Activated naive CD4-positive, alpha-beta T cell treated with anti-CD3 and anti-CD28 coated beads, Interleukin-2, amount 50 U/mL, for 24 hours (primary cell): ENCODE data around the gene HNF1A.

Experiments
- H3K27ac Mint-ChIP-seq: one replicate; pipeline ENCODE4 v1.8.0; 2021; ENCODE audit warnings: mild to moderate bottlenecking, mixed read lengths
- H3K27me3 Mint-ChIP-seq: one replicate; pipeline ENCODE4 v1.8.0; 2021; ENCODE audit warnings: mixed read lengths
- H3K36me3 Mint-ChIP-seq: one replicate; pipeline ENCODE4 v1.8.0; 2021; ENCODE audit warnings: mixed read lengths
- H3K4me1 Mint-ChIP-seq: one replicate; pipeline ENCODE4 v1.8.0; 2021; ENCODE audit warnings: mixed read lengths
- H3K4me3 Mint-ChIP-seq: one replicate; pipeline ENCODE4 v1.8.0; 2021; ENCODE audit warnings: mild to moderate bottlenecking, mixed read lengths
- H3K9me3 Mint-ChIP-seq: one replicate; pipeline ENCODE4 v1.8.0; 2021; ENCODE audit warnings: mixed read lengths

The HNF1A gene

DNA sequence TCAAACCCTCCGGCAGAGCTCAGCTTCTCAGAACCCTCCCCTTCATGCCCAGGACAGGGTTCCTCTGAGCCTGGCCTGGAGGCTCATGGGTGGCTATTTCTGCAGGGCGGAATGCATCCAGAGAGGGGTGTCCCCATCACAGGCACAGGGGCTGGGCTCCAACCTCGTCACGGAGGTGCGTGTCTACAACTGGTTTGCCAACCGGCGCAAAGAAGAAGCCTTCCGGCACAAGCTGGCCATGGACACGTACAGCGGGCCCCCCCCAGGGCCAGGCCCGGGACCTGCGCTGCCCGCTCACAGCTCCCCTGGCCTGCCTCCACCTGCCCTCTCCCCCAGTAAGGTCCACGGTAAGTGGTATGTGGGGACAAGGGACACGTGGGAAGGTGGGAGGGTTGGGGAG lies 15.7 kb downstream of the HNF1A start:
- H3K36me3 Mint-ChIP-seq, result peaks cover 3% of the 10 kb centered on the region
- no peaks in the 10 kb centered on the region for H3K4me1 Mint-ChIP-seq
- no peak overlapping the region for H3K4me3 Mint-ChIP-seq
- no peak overlapping the region for H3K27ac Mint-ChIP-seq
- no peaks in the 10 kb centered on the region for H3K9me3 Mint-ChIP-seq
- H3K27me3 Mint-ChIP-seq, result peaks cover 7% of the 10 kb centered on the region

DNA sequence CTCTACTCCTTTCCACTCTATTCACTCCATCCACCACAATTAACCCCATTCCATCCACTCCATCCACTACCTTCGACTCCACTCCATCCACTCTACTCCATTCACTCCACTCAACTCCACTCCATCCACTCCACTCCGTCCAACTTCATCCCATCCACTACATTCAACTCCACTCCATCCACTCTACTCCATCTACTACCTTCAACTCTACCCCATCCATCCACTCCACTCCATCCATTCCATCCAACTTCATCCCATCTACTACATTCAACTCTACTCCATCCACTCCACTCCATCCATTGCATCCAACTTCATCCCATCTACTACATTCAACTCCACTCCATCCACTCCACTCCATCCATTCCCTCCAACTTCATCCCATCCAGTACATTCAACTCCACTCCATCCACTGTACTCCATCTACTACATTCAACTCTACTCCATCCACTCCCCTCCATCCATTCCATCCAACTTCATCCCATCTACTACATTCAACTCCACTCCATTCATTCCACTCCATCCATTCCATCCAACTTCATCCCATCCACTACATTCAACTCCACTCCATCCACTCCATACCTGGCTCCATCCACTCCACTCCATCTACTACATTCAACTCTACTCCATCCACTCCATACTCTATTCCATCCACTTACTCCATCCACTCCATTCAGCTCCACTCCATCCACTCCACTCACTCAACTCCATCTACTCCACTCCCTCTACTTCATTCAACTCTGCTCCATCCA lies 16.4 kb downstream of the HNF1A start:
- H3K36me3 Mint-ChIP-seq, result peaks cover 3% of the 10 kb centered on the region
- H3K27me3 Mint-ChIP-seq, result peaks cover 7% of the 10 kb centered on the region
- no peak overlapping the region for H3K27ac Mint-ChIP-seq
- no peaks in the 10 kb centered on the region for H3K9me3 Mint-ChIP-seq
- H3K4me3 Mint-ChIP-seq, result no peak overlapping the region
- no peaks in the 10 kb centered on the region for H3K4me1 Mint-ChIP-seq

DNA sequence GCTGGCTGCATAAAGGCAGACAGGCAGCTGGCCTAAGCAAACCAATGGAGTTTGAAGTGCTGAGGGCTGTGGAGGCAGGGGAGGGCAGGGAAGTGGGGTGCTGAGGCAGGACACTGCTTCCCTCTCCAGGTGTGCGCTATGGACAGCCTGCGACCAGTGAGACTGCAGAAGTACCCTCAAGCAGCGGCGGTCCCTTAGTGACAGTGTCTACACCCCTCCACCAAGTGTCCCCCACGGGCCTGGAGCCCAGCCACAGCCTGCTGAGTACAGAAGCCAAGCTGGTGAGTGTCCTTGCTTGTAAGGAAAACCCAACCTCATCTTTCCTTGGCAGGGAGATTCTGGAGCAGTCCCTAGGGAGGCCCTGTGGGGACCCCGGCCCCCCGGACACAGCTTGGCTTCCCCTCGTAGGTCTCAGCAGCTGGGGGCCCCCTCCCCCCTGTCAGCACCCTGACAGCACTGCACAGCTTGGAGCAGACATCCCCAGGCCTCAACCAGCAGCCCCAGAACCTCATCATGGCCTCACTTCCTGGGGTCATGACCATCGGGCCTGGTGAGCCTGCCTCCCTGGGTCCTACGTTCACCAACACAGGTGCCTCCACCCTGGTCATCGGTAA lies 17.9 kb downstream of the HNF1A start:
- H3K4me1 Mint-ChIP-seq, result no peaks in the 10 kb centered on the region
- H3K27me3 Mint-ChIP-seq, result peaks cover 7% of the 10 kb centered on the region
- H3K27ac Mint-ChIP-seq, result no peak overlapping the region
- peaks cover 3% of the 10 kb centered on the region for H3K36me3 Mint-ChIP-seq
- no peak overlapping the region for H3K4me3 Mint-ChIP-seq
- H3K9me3 Mint-ChIP-seq, result no peaks in the 10 kb centered on the region

GRCh38 chr12:120997448-120997847 lies 19.1 kb downstream of the HNF1A start:
- Mint-ChIP-seq H3K27ac (no peak overlapping the region), H3K9me3 (no peaks in the 10 kb centered on the region), H3K27me3 (peaks cover 7% of the 10 kb centered on the region), H3K36me3 (peaks cover 3% of the 10 kb centered on the region), H3K4me1 (no peaks in the 10 kb centered on the region), H3K4me3 (no peak overlapping the region)

DNA sequence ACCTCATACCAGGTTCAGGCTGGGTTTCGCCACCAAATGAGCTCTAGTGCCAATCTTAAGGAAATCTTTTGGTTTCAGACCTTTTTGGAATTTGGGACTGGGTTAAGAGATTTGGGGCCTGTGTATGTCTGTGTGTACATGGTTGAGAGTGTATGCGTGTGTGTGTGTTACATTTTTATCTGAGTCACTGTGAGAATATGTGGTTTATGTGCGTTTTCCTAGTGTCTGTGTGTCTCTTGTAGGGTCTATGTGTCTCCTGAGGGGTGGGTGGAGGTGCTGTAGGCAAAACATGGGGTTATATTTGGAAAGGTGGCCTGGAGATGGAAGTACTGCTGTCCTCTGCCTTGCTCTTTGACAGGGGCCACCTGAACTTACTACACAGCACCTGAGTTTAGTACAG lies 20.1 kb downstream of the HNF1A start:
- Mint-ChIP-seq H3K27me3 (peaks cover 7% of the 10 kb centered on the region), H3K9me3 (no peaks in the 10 kb centered on the region), H3K36me3 (peaks cover 5% of the 10 kb centered on the region), H3K4me1 (no peaks in the 10 kb centered on the region), H3K27ac (no peak overlapping the region), H3K4me3 (no peak overlapping the region)

GRCh38 chr12:120999191-121000120 lies 21.1 kb downstream of the HNF1A start:
- peaks cover 9% of the 10 kb centered on the region for H3K36me3 Mint-ChIP-seq
- H3K4me1 Mint-ChIP-seq, result no peaks in the 10 kb centered on the region
- H3K27ac Mint-ChIP-seq, result no peak overlapping the region
- H3K4me3 Mint-ChIP-seq, result no peak overlapping the region
- H3K9me3 Mint-ChIP-seq, result no peaks in the 10 kb centered on the region
- H3K27me3 Mint-ChIP-seq, result peaks cover 6% of the 10 kb centered on the region

DNA sequence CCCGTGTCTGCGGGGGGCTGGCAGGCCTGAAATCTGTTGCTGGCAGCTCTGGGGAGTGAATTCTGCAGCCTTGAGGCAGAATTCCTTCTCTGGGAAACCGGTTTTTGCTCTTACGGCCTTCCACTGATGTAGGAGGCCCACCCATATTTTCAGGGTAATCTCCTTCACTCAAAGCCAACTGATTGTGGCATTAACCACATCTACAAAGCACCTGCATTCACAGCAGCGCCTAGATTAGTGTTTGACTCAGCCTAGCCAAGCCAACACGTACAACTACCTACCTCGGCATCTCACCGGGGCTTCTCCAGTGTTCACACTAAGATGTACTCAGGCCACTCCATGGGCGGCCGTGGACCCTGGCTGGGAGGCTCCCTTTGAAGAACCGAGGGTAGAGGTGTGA lies 22.2 kb downstream of the HNF1A start:
- Mint-ChIP-seq H3K27me3 (peaks cover under 1% of the 10 kb centered on the region), H3K27ac (no peak overlapping the region), H3K36me3 (peaks cover 9% of the 10 kb centered on the region), H3K4me3 (no peak overlapping the region), H3K9me3 (no peaks in the 10 kb centered on the region), H3K4me1 (no peaks in the 10 kb centered on the region)

GRCh38 chr12:121001060-121001459 lies 22.7 kb downstream of the HNF1A start:
- peaks cover 9% of the 10 kb centered on the region for H3K36me3 Mint-ChIP-seq
- no peak overlapping the region for H3K27ac Mint-ChIP-seq
- H3K27me3 Mint-ChIP-seq, result no peaks in the 10 kb centered on the region
- H3K4me3 Mint-ChIP-seq, result no peak overlapping the region
- no peaks in the 10 kb centered on the region for H3K9me3 Mint-ChIP-seq
- no peaks in the 10 kb centered on the region for H3K4me1 Mint-ChIP-seq

DNA sequence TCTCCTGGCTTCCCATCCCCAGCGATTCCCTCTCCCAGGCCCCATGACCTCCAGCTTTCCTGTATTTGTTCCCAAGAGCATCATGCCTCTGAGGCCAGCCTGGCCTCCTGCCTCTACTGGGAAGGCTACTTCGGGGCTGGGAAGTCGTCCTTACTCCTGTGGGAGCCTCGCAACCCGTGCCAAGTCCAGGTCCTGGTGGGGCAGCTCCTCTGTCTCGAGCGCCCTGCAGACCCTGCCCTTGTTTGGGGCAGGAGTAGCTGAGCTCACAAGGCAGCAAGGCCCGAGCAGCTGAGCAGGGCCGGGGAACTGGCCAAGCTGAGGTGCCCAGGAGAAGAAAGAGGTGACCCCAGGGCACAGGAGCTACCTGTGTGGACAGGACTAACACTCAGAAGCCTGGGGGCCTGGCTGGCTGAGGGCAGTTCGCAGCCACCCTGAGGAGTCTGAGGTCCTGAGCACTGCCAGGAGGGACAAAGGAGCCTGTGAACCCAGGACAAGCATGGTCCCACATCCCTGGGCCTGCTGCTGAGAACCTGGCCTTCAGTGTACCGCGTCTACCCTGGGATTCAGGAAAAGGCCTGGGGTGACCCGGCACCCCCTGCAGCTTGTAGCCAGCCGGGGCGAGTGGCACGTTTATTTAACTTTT lies 23.6 kb downstream of the HNF1A start:
- Mint-ChIP-seq H3K4me1 (no peaks in the 10 kb centered on the region), H3K4me3 (no peak overlapping the region), H3K9me3 (no peaks in the 10 kb centered on the region), H3K36me3 (peaks cover 11% of the 10 kb centered on the region), H3K27me3 (no peaks in the 10 kb centered on the region), H3K27ac (no peak overlapping the region)

GRCh38 chr12:121003650-121004049 lies 25.3 kb downstream of the HNF1A start:
- no peaks in the 10 kb centered on the region for H3K4me1 Mint-ChIP-seq
- H3K9me3 Mint-ChIP-seq, result no peaks in the 10 kb centered on the region

GRCh38 chr12:121004253-121004815 lies 26.0 kb downstream of the HNF1A start:
- Mint-ChIP-seq H3K27me3 (no peaks in the 10 kb centered on the region), H3K36me3 (peaks cover 11% of the 10 kb centered on the region), H3K27ac (no peak overlapping the region), H3K9me3 (no peaks in the 10 kb centered on the region), H3K4me3 (no peak overlapping the region), H3K4me1 (no peaks in the 10 kb centered on the region)

More at GRCh38 chr12:121003650-121004049, 25.3 kb downstream of the HNF1A start:
- peaks cover 11% of the 10 kb centered on the region for H3K36me3 Mint-ChIP-seq
- no peak overlapping the region for H3K4me3 Mint-ChIP-seq
- no peak overlapping the region for H3K27ac Mint-ChIP-seq
- H3K27me3 Mint-ChIP-seq, result no peaks in the 10 kb centered on the region

DNA sequence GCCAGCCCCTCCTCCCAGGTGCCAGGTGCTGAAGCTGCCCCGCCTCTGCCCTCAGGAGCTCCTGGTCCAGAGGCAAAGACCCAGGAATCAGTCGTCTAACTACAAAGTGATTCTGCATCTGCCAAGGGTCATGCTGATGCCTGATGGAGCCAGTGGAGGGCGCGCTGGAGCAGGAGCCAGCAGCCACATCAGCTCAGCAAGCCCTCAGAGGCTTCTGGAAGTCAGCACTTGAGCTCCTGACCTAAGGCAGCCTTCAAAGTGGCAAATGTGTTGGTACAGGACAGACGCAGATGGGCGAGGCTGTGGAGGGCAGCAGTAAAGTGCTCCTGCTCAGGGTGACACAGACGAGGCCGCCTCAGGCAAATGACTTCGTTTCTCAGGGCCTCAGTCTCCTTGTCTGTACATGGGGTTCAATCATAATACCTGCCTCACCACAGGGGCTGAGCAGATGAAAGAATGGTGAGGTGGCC lies 27.0 kb downstream of the HNF1A start:
- Mint-ChIP-seq H3K36me3 (peaks cover 11% of the 10 kb centered on the region), H3K9me3 (no peaks in the 10 kb centered on the region), H3K4me1 (no peaks in the 10 kb centered on the region), H3K27me3 (no peaks in the 10 kb centered on the region), H3K27ac (no peak overlapping the region), H3K4me3 (no peak overlapping the region)

GRCh38 chr12:121008347-121009098 lies 30.2 kb downstream of the HNF1A start:
- no peak overlapping the region for H3K4me3 Mint-ChIP-seq
- no peaks in the 10 kb centered on the region for H3K9me3 Mint-ChIP-seq
- no peaks in the 10 kb centered on the region for H3K27me3 Mint-ChIP-seq
- H3K36me3 Mint-ChIP-seq, result peaks cover 14% of the 10 kb centered on the region
- H3K4me1 Mint-ChIP-seq, result peaks cover 1% of the 10 kb centered on the region
- no peak overlapping the region for H3K27ac Mint-ChIP-seq

DNA sequence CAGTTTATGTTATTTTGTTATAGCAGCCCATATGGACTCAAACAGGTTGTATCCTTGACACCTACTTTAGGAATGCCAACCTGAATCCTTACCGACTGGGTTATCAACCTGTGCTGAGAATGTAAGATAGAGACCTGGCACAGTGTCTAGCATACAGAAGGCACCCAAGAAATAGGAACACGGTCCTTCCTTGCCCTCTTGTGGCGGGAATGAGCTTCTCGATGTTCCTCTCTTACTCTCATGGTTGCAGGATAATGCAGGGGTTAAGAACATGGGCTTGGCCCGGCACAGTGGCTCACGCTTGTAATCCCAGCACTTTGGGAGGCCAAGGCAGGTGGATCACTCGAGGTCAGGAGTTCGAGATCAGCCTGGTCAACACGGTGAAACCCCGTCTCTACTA lies 31.4 kb downstream of the HNF1A start:
- H3K4me3 Mint-ChIP-seq, result no peak overlapping the region
- peaks cover 6% of the 10 kb centered on the region for H3K4me1 Mint-ChIP-seq
- peaks cover 11% of the 10 kb centered on the region for H3K36me3 Mint-ChIP-seq
- no peaks in the 10 kb centered on the region for H3K9me3 Mint-ChIP-seq
- no peak overlapping the region for H3K27ac Mint-ChIP-seq
- H3K27me3 Mint-ChIP-seq, result no peaks in the 10 kb centered on the region
